ENCODE data around the gene ZNF160. TPM values are rescaled to one million over a fixed set of nuclear protein-coding genes. Genes with fewer than 3 reads are reported as not detected.
A peak's percentile ranks its signal among the peaks of the same experiment; 100 is the strongest.

The ZNF160 gene
- total and polyA plus RNA-seq, 2 of the 4 experiments (the other 2 are of a cell fraction), result 22.6 to 26.9 TPM

DNA sequence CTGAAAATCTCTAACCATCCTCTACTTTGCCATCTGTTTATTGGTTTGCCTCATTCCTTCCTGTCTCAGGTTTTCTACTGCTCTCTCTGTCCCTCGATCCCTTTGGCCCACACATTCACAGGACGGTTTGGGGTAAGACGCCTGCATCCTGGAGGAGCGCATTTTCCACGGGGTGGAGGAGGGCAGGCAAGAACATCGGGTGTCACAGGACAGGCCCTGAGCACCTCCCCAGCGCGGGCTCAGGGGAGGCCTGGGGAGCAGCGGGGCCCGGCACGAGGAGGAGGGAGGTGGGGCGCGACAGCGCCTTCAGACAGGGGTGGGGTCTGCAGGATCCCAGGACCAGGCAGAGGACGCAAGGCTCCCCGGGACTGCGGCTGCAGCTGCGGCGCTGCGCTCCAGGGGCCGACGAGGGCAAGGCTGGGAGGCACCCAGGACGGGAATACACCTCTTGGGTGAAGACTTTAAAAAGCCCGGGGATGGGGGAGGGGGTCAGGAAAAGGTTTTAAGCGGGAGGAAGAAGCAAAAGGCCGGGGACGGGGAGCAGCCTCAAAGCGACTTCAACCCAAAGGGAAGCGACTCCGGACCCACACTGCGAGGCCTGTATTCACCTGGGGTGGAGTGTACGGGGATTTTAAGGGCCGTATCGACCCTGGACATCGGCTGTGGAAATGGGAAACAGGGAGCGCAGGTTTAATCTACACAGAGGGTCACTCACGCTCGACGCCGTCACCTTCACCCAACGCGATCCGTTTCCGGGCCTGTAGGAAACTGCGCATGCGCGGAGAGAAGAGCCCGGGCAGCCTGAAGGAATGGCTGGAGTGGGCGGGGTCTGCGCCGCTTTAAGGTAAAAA is 29.1 kb upstream of the ZNF160 start, which contains the start of gene ZNF415 (continued):
- TF ChIP-seq RCOR1 (IDR thresholded peaks at IDR 0.05; ENCODE audit: insufficient replicate concordance, low read length) (no peak), RFX5 (IDR thresholded peaks at IDR 0.05; ENCODE audit: low read depth, low read length) (no peak)

DNA sequence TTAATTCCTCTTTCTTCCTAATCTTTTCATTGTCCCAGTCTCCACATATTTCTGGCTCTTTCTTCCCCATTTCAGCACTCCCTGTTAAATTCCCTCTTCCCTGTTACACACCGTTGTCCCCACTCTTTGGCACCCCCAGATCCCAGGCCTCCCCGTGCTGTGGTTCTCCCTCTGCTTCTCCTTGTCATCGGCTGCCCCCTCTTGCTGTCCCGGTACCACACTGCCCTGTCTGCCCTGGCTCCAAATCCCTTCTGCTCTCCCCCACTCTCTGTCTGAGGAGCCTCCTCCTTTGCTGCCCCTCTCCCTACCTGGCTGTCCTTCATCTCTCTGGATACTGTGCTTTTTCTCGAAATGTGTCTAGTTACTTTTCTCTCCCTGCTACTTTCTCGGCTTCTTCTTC is 28.5 kb upstream of the ZNF160 start:
- no peak for DNase-seq
- peak overlapping the region; percentile 80 for H2AFZ ChIP-seq (replicated peaks; ENCODE audit: low read length, poor library complexity)
- dilution Hi-C loops (cut with HindIII; ENCODE audit: low sequenced_read_pairs, unreplicated experiment), result no loop called here
- H2BK20ac ChIP-seq (ENCODE audit: low read depth, low read length), result no peak overlapping the region
- H4K20me1 ChIP-seq (ENCODE audit: insufficient read depth, low read length), result no peaks in the 10 kb centered on the region
- no peak overlapping the region for H2AK9ac ChIP-seq (replicated peaks; ENCODE audit: low read depth, low read length, poor library complexity)
- no peak overlapping the region for H2BK5ac ChIP-seq (ENCODE audit: low read depth, low read length, poor library complexity, severe bottlenecking)
- in situ Hi-C loops (cut with MboI; ENCODE audit: low sequenced_read_pairs), result no loop called here
- intact Hi-C loops (cut with micrococcal nuclease), result loop anchor here (2.0 kb wide), 1 partner anchor 29 kb away; the partner anchor contains the start of gene ZNF160
- no peak overlapping the region; the same call in 1 of the 2 replicates for H3K56ac ChIP-seq (ENCODE audit: extremely low read depth, insufficient read depth, low read length)
- H3K9ac ChIP-seq (ENCODE audit: low read depth, low read length), result peak overlapping the region; percentile 80; the same call in 1 of the 2 replicates
- ChIA-PET CTCF (no interaction called here), POLR2A (ENCODE audit: unreplicated experiment) (no interaction called here)
- H3K14ac ChIP-seq (replicated peaks; ENCODE audit: low read depth, low read length), result no peak overlapping the region
- H2BK15ac ChIP-seq (ENCODE audit: low read depth, low read length), result no peak overlapping the region
- H3K18ac ChIP-seq (ENCODE audit: low read depth, low read length), result no peak overlapping the region
- H4K5ac ChIP-seq (ENCODE audit: low read depth, low read length), result no peak overlapping the region
- 20% methylated on average over 6 of the region's 6 CpGs; no CpG with 5 or more reads in 1 of the 2 experiments for WGBS, 2 experiments (ENCODE audit: extremely low coverage in 2 of 2, insufficient read length in 1 of 2)
- H3K4ac ChIP-seq (ENCODE audit: low read depth, low read length), result no peak overlapping the region
- no peak overlapping the region for H3K27ac ChIP-seq (ENCODE audit: insufficient read depth, low read length)
- peak overlapping the region; percentile 51; the same call in 1 of the 2 replicates for H3K23ac ChIP-seq (ENCODE audit: low read depth, low read length)
- H3K4me3 ChIP-seq (ENCODE audit: insufficient read depth, low read depth, low read length), result peak overlapping the region; percentile 57
- peak overlapping the region; percentile 46 to 96; a peak in 1 of 4 replicates for H4K8ac ChIP-seq (ENCODE audit: low read depth in 2 of 2, low read length in 2 of 2)
- peaks cover 0 to 9% of the 10 kb centered on the region in 2 experiments; a peak in 2 of 4 replicates for H3K79me1 ChIP-seq (ENCODE audit: low read depth in 1 of 2, low read length in 2 of 2)
- TF ChIP-seq, protein P1, sequence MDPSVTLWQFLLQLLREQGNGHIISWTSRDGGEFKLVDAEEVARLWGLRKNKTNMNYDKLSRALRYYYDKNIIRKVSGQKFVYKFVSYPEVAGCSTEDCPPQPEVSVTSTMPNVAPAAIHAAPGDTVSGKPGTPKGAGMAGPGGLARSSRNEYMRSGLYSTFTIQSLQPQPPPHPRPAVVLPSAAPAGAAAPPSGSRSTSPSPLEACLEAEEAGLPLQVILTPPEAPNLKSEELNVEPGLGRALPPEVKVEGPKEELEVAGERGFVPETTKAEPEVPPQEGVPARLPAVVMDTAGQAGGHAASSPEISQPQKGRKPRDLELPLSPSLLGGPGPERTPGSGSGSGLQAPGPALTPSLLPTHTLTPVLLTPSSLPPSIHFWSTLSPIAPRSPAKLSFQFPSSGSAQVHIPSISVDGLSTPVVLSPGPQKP (IDR thresholded peaks at IDR 0.05; ENCODE audit: borderline replicate concordance, low read depth, low read length), result no peak
- TF ChIP-seq SMC3 (IDR thresholded peaks at IDR 0.05; ENCODE audit: low read depth, low read length), result no peak
- TF ChIP-seq MAZ (IDR thresholded peaks at IDR 0.05; ENCODE audit: borderline replicate concordance, low read depth, low read length), result no peak
- TF ChIP-seq RAD21 (IDR thresholded peaks at IDR 0.05; ENCODE audit: low read length), result no peak
- no peak for TF ChIP-seq NFE2L2 (IDR thresholded peaks at IDR 0.05; ENCODE audit: low read depth, low read length)
- no peak for TF ChIP-seq CEBPB (IDR thresholded peaks at IDR 0.05; ENCODE audit: low read depth, low read length)
- TF ChIP-seq MXI1 (IDR thresholded peaks at IDR 0.05; ENCODE audit: borderline replicate concordance, low read depth, low read length), result no peak
- no peak for TF ChIP-seq CHD1 (IDR thresholded peaks at IDR 0.05; ENCODE audit: low read depth, low read length)
- no peak for TF ChIP-seq USF2 (IDR thresholded peaks at IDR 0.05; ENCODE audit: low read depth, low read length)
- no peak for TF ChIP-seq RCOR1 (IDR thresholded peaks at IDR 0.05; ENCODE audit: insufficient replicate concordance, low read length)
- TF ChIP-seq FOS (IDR thresholded peaks at IDR 0.05; ENCODE audit: low read depth, low read length), result no peak
- no peak for TF ChIP-seq POLR2A (IDR thresholded peaks at IDR 0.05; ENCODE audit: low read depth, low read length)
- H3K4me2 ChIP-seq (ENCODE audit: low read depth, low read length), result peak overlapping the region; percentile 53
- no peaks in the 10 kb centered on the region for H3K27me3 ChIP-seq (ENCODE audit: control insufficient read depth, insufficient read depth, low read length)
- 0 out of 2 replicates have a peak, but pooled peaks have one; percentile 8 for ATAC-seq (ENCODE audit: low read depth)
- no peaks in the 10 kb centered on the region; the same call in 1 of the 2 replicates for H3K9me3 ChIP-seq (ENCODE audit: control insufficient read depth, insufficient read depth, low read length)
- no peaks in the 10 kb centered on the region for H3K9me1 ChIP-seq (ENCODE audit: insufficient read depth, low read length)
- no peak overlapping the region for H4K91ac ChIP-seq (ENCODE audit: insufficient read depth, low read depth, low read length)
- no TSS peak for BruUV-seq (replicated peaks)
- no peak overlapping the region for H2BK120ac ChIP-seq (ENCODE audit: low read depth, low read length)
- H3K4me1 ChIP-seq (ENCODE audit: control insufficient read depth, insufficient read depth, low read length), result peaks cover 3% of the 10 kb centered on the region; the same call in 1 of the 2 replicates
- no peaks in the 10 kb centered on the region; the same call in 1 of the 2 replicates for H3K36me3 ChIP-seq (ENCODE audit: control insufficient read depth, insufficient read depth, low read length)
- H2AK5ac ChIP-seq (ENCODE audit: low read depth, low read length), result no peak overlapping the region
